GM18526 (cell line): ENCODE results near the gene XXYLT1.

Experiments used
- POLR2A ChIP-seq: IDR thresholded peaks from 3 replicates; pipeline ENCODE4 v1.6.1; 2011; ENCODE audit not compliant: insufficient read length; ENCODE audit errors: extremely low read depth

Gene XXYLT1

GRCh38 chr3:195246581-195246995 is 24.4 kb downstream of the XXYLT1 start:
- no peak for TF ChIP-seq POLR2A

GRCh38 chr3:195245531-195245951 is 25.4 kb downstream of the XXYLT1 start:
- TF ChIP-seq POLR2A: no peak

DNA sequence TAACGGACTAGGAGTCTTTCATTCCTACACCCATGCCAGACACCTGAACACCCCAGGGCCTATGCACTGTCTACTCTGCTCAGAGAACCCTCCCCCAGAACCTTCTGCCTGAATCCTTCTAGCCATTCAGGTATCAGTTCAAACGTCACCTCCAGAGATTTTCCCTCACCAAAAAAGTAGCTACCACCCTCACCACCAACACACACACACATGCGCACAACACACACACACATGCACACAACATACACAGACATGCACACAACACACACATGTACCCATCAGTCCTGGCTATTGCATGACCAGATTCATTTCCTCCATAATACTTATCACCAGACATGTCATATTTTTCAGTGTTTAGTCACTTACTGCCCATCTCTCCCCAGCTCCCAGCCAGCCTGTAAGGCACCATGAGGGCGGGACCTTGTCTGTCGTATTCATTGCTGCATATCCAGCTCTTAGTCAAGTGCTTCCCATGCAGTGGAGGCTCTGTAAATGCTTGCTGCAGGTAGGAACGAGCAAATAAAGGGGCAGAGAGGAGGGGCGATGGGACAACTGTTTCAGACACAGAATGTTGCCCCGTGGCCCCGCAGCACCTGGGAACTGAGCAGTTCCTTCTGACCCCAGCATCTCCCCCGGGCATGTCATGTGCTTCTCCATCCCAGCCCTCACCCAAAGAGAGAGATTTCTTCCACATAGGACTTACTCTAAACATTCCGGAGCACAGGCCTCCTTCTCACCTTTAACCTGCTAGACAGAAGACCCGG is 29.2 kb downstream of the XXYLT1 start:
- TF ChIP-seq POLR2A: no peak

- no peak for TF ChIP-seq POLR2A
Observed at GRCh38 chr3:195240939-195241338, 30.0 kb downstream of the XXYLT1 start.

DNA sequence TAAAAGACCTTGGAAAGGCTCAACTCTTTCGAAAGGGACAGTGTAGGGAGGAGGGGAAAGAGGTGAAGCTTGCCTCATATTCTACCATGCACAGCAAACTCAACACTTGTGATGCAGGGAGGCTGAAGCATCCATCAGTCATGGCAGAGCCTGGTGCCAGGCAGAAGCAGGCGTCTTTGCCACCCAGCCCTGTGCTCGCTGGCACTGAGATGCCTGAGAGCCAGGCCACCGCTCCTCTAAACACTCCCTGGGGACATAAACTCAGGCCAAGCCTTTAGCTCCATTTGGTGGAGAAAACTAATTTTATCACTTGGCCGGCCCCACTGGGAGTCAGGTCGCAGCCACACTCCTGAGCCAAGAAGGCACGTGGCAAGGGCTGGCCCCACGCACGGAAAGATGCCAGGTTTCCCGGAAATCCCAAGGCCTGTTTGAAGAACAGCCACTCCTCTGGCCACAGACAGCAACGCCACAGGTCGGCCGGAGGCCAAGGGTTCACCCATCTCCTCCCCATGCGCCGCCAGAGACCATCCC is 30.7 kb downstream of the XXYLT1 start:
- no peak for TF ChIP-seq POLR2A

- no peak for TF ChIP-seq POLR2A
Observed at GRCh38 chr3:195239121-195239520, 31.8 kb downstream of the XXYLT1 start.

- no peak for TF ChIP-seq POLR2A
Observed at GRCh38 chr3:195238586-195239118, 32.3 kb downstream of the XXYLT1 start.

DNA sequence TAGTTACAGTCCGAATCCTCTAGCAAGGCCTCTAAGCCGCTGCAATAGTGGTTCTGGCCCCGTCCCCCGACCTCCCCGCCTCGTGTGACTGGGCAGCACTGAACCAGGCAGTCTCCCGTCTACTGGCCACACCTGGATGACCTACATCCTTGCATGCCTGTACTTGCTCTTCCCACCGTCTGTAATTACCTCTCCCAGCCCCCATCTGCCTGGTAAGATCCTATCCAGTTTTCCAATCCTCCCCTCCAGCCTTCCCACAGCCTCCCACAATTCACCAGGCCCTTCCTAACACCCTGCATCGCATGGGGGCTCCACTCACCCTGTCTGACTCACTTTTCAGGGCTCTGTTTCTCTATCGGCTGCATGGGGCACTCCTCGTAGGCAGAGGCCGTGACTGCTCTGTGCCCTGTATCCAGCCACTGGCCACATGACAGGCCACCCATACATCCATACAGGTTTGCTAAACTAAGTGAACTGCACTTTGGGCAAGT is 32.8 kb downstream of the XXYLT1 start:
- no peak for TF ChIP-seq POLR2A

GRCh38 chr3:195236801-195237570 is 34.0 kb downstream of the XXYLT1 start:
- TF ChIP-seq POLR2A: no peak

DNA sequence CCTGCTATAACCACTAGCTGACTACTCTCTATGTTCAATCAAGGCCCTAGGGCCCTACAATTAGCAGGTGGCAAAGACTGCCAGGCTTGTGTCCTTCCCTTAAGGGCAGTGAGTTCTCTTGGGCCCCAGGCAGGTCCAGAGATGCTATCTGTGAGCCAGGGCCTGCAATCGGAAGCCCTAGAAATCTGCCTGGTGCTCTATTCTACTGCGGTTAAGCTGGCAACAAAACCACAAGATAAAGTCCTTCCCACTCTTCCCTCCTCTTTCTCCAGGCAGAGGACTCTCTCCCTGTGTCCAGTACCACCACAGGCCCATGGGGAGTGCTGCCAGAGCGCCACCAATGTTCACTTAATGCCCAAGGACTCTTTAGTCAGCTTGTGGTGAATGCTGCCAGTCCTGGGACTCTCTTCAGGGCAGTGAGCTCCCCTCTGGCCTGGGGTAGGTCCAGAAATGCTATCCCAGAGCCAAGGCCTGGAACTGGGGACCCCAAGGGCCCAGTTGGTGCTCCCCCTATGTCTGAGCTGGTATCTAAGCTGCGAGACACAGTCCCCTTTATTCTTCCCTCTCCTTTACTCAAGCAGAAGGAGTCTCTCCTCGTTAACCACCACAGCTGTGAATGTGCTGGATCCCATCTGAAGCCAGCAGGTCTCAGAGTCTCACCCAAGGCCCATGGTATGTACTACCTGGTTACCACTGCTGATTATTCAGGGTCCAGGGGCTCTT is 34.7 kb downstream of the XXYLT1 start:
- TF ChIP-seq POLR2A: no peak

DNA sequence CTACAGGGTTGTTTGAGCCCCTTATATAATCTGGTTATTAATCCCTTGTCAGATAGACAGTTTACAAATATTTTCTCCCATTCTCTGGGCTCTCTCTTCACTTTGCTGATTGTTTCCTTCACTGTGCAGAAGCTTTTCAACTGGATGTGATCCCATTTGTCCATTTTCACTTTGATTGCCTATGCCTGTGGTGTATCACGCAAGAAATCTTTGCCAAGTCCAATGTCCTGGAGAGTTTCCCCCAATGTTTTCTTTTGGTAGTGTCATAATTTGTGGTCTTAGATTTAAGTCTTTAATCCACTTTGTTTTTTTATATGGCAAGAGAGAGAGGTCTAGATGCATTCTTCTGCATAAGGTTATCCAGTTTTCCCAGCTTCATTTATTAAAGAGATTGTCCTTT is 40.7 kb downstream of the XXYLT1 start:
- TF ChIP-seq POLR2A: no peak

- TF ChIP-seq POLR2A: no peak
Observed at GRCh38 chr3:195227871-195228270, 43.1 kb downstream of the XXYLT1 start.

DNA sequence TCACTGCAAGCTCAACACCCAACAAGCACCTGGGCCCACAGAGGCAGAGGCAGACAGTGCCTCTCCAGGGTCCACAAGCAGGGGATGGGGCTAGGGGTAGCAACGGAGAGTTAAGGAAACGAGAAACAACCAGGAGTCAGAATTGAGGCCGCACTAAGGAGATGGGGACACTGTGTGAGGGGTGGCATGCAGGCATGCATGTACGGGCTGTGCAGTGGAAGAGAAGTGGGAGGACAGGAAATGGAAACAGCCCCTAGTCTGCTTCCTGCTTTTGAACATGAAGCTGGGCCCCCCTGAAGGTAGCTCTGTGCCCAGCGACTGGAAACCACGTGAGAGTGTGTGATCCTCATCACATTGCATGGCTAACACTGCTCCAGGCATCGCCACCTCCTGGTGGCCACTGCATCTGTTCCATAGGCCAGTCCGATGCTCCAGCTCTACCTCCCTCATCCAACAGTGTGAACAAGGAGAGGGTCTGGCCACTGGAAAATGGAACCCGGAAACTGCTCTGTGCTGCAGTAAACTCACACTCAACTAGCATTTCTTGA is 44.0 kb downstream of the XXYLT1 start:
- TF ChIP-seq POLR2A: no peak

- TF ChIP-seq POLR2A: no peak
Observed at GRCh38 chr3:195226445-195226844, 44.5 kb downstream of the XXYLT1 start.
